ENCODE data around the gene ZNG1F.
"Not testable (repeated sequence)": the region's sequence is repeated elsewhere in the genome, so short reads cannot be mapped to it uniquely, and the experiment has no call there.

ZNG1F gene

GRCh38 chr9:41189217-41189616 is at the start of gene ZNG1F:
Gene ZNG1F, minus strand, starts transcription at chr9:41189317. Its CDS starts 59 bp downstream, at chr9:41189258.
- not testable (repeated sequence) for DNase-seq

GRCh38 chr9:41237110-41237749 is 48.1 kb upstream of the ZNG1F start:
- DNase-seq = not testable (repeated sequence)

- not testable (repeated sequence) for DNase-seq
Measured at GRCh38 chr9:41236486-41237109, 47.5 kb upstream of the ZNG1F start.

- not testable (repeated sequence) for DNase-seq
Measured at GRCh38 chr9:41234811-41235805, 46.0 kb upstream of the ZNG1F start.

- DNase-seq = not testable (repeated sequence)
Measured at GRCh38 chr9:41234221-41234620, 45.1 kb upstream of the ZNG1F start.

GRCh38 chr9:41232326-41232725 is 43.2 kb upstream of the ZNG1F start:
- not testable (repeated sequence) for DNase-seq

- not testable (repeated sequence) for DNase-seq
Measured at GRCh38 chr9:41230418-41230817, 41.3 kb upstream of the ZNG1F start.

- no peak for DNase-seq
Measured at GRCh38 chr9:41229408-41230401, 40.6 kb upstream of the ZNG1F start.

GRCh38 chr9:41219831-41220230 is 30.7 kb upstream of the ZNG1F start:
- DNase-seq = not testable (repeated sequence)

GRCh38 chr9:41188439-41188838 is 678 bp downstream of the ZNG1F start:
- DNase-seq = not testable (repeated sequence)

- DNase-seq = not testable (repeated sequence)
Measured at GRCh38 chr9:41174994-41175393, 14.1 kb downstream of the ZNG1F start.

- DNase-seq = not testable (repeated sequence)
Measured at GRCh38 chr9:41150116-41150515, 39.0 kb downstream of the ZNG1F start.

- not testable (repeated sequence) for DNase-seq
Measured at GRCh38 chr9:41141878-41142277, 47.2 kb downstream of the ZNG1F start.

- not testable (repeated sequence) for DNase-seq
Measured at GRCh38 chr9:41128581-41128980, 60.5 kb downstream of the ZNG1F start, which contains the start of gene FOXD4L6. Gene FOXD4L6, minus strand, starts transcription at chr9:41128681. Its CDS starts 298 bp downstream, at chr9:41128383.

- not testable (repeated sequence) for DNase-seq
Measured at GRCh38 chr9:41126746-41127446, 62.2 kb downstream of the ZNG1F start.

- DNase-seq = not testable (repeated sequence)
Measured at GRCh38 chr9:41125936-41126335, 63.2 kb downstream of the ZNG1F start.

GRCh38 chr9:41125109-41125658 is 63.9 kb downstream of the ZNG1F start:
- DNase-seq = not testable (repeated sequence)

GRCh38 chr9:41124250-41125108 is 64.6 kb downstream of the ZNG1F start:
- DNase-seq = not testable (repeated sequence)

- DNase-seq = not testable (repeated sequence)
Measured at GRCh38 chr9:41123812-41124211, 65.3 kb downstream of the ZNG1F start.

GRCh38 chr9:41123396-41123795 is 65.7 kb downstream of the ZNG1F start:
- DNase-seq = not testable (repeated sequence)

Data from NCI-H1048 (cell line).